Rectal smooth muscle tissue (tissue), 1 donor: ENCODE measurements around the gene ERBB2.
A peak's percentile ranks its signal among the peaks of the same experiment; 100 is the strongest.
"Not testable (repeated sequence)": the region's sequence is repeated elsewhere in the genome, so short reads cannot be mapped to it uniquely, and the experiment has no call there.

Experiments used
- H3K27ac ChIP-seq: one replicate; pipeline ENCODE4 v1.7.0; 2013; ENCODE audit warnings: low read depth, low read length, inconsistent platforms
- H3K27me3 ChIP-seq: one replicate; pipeline ENCODE4 v1.7.0; 2013; ENCODE audit warnings: low read length; ENCODE audit not compliant: control insufficient read depth, insufficient read depth
- H3K36me3 ChIP-seq: one replicate; pipeline ENCODE4 v1.7.0; 2013; ENCODE audit warnings: low read length; ENCODE audit not compliant: control insufficient read depth, insufficient read depth
- H3K4me1 ChIP-seq: one replicate; pipeline ENCODE4 v1.7.0; 2013; ENCODE audit warnings: low read length; ENCODE audit not compliant: control insufficient read depth, insufficient read depth
- H3K4me3 ChIP-seq: one replicate; pipeline ENCODE4 v1.7.0; 2013; ENCODE audit warnings: low read length
- H3K9ac ChIP-seq: one replicate; pipeline ENCODE4 v1.7.0; 2013; ENCODE audit warnings: low read length

ERBB2 gene

DNA sequence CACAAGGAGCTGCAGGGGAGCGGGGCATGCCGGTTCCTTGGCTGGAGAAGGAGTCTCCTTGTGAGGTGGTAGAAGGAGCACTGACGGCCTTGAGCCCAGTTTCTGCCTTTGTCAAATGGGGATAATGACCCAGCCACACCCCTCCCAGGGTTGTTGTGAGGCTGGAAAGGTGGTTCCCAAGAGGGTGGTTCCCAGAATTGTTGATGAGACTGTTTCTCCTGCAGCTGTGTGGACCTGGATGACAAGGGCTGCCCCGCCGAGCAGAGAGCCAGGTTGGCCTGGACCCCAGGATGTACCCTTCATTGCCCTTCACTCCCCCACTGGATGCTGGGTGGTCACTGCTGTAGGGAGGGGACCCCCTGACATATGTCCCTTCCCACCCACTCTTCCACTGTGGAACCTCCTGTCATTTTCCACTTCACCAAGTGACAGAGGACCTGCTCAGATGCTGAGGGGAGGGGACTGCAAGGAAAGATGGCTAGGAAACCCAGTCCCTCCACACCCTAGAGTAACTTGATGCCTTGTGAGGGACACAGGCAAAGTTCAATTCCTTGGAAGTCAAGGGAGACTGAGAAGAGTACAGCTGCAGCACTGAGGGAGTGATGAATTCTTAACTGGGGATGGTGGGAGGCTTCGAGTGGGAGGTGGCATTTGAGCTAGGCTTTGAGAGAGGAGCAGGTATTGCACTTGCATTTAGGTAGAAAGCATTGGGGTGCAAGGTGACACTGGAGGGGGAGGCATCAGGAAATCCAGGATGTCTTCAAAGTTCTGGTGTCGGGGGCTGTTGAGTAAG, 19.9 kb downstream of the ERBB2 start:
- Histone ChIP-seq H3K9ac (no peak overlapping the region), H3K4me1 (no peaks in the 10 kb centered on the region), H3K27ac (no peak overlapping the region), H3K4me3 (no peak overlapping the region), H3K27me3 (no peaks in the 10 kb centered on the region), H3K36me3 (peaks cover 30% of the 10 kb centered on the region)

DNA sequence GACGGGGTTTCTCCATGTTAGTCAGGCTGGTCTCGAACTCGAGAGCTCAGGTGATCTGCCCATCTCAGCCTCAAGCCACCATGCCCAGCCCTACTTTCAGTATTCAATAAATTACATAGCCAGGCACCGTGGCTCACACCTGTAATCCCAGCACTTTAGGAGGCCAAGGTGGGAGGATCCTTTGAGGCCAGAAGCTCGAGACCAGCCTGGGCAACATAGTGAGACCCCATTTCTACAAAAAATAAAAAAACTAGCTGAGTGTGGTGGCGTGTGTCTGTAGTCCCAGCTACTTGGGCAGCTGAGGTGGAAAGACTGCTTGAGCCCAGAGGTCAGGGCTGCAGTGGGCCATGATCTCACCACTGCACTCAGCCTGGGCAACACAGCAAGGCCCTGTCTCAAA, 22.2 kb downstream of the ERBB2 start:
- H3K36me3 ChIP-seq, result peaks cover 29% of the 10 kb centered on the region

DNA sequence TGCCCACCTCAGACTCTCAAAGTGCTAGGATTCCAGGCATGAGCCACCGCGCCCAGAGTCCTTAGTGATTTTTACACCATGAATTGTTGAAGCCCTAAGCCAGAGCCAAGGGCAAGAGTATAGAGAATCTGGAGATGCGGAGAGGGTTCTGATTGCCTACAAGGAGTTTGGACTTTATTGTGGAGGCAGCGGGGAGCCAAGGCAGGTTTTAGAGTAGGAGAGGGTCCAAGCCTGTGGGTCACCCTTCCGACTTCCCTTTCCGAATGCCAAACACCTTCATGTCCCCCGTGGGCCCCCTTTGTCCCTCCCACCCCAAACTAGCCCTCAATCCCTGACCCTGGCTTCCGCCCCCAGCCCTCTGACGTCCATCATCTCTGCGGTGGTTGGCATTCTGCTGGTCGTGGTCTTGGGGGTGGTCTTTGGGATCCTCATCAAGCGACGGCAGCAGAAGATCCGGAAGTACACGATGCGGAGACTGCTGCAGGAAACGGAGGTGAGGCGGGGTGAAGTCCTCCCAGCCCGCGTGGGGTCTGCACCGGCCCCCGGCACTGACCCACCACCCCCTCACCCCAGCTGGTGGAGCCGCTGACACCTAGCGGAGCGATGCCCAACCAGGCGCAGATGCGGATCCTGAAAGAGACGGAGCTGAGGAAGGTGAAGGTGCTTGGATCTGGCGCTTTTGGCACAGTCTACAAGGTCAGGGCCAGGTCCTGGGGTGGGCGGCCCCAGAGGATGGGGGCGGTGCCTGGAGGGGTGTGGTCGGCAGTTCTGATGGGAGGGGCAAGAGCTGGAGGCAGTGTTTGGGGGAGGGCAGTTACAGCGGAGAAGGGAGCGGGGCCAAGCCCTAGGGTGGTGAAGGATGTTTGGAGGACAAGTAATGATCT, 23.3 kb downstream of the ERBB2 start:
- H3K4me1 ChIP-seq, result no peaks in the 10 kb centered on the region
- peaks cover 33% of the 10 kb centered on the region for H3K36me3 ChIP-seq
- no peak overlapping the region for H3K9ac ChIP-seq
- H3K27me3 ChIP-seq, result no peaks in the 10 kb centered on the region
- H3K27ac ChIP-seq, result no peak overlapping the region
- no peak overlapping the region for H3K4me3 ChIP-seq

More for the DNA sequence above, 22.2 kb downstream of the ERBB2 start:
- no peak overlapping the region for H3K27ac ChIP-seq
- H3K4me3 ChIP-seq, result no peak overlapping the region
- no peaks in the 10 kb centered on the region for H3K4me1 ChIP-seq
- no peaks in the 10 kb centered on the region for H3K27me3 ChIP-seq
- H3K9ac ChIP-seq, result no peak overlapping the region

DNA sequence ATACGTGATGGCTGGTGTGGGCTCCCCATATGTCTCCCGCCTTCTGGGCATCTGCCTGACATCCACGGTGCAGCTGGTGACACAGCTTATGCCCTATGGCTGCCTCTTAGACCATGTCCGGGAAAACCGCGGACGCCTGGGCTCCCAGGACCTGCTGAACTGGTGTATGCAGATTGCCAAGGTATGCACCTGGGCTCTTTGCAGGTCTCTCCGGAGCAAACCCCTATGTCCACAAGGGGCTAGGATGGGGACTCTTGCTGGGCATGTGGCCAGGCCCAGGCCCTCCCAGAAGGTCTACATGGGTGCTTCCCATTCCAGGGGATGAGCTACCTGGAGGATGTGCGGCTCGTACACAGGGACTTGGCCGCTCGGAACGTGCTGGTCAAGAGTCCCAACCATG, 24.9 kb downstream of the ERBB2 start:
- H3K4me1 ChIP-seq, result peaks cover 2% of the 10 kb centered on the region
- H3K4me3 ChIP-seq, result no peak overlapping the region
- H3K27ac ChIP-seq, result no peak overlapping the region
- no peaks in the 10 kb centered on the region for H3K27me3 ChIP-seq
- no peak overlapping the region for H3K9ac ChIP-seq
- H3K36me3 ChIP-seq, result peaks cover 30% of the 10 kb centered on the region

DNA sequence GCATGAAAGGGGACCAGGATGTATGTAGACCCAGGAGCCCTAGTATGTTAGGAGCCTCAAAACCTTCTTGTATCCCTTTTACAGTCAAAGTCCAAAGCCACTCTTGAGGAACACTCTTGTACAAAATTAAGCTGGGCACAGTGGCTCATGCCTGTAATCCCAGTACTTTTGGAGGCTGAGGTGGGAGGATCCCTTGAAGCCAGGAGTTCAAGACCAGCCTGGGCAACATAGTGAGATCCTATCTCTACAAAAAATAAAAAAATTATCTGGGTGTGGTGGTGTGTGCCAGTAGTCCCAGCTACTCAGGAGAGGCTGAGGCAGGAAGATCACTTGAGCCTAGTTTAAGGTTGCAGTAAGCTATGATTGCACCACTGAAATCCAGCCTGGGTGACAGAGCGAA, 26.1 kb downstream of the ERBB2 start:
- H3K4me1 ChIP-seq, H3K27me3 ChIP-seq, H3K4me3 ChIP-seq, H3K27ac ChIP-seq, H3K9ac ChIP-seq: not testable (repeated sequence)
- H3K36me3 ChIP-seq, result peaks cover 28% of the 10 kb centered on the region

DNA sequence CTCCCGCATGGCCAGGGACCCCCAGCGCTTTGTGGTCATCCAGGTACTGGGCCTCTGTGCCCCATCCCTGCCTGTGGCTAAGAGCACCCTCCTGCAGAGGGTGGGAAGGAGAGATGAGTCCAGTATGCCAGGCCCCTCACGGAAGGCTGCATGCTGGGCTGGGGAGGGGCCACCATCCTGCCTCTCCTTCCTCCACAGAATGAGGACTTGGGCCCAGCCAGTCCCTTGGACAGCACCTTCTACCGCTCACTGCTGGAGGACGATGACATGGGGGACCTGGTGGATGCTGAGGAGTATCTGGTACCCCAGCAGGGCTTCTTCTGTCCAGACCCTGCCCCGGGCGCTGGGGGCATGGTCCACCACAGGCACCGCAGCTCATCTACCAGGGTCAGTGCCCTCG, 26.8 kb downstream of the ERBB2 start:
- Histone ChIP-seq H3K27ac (no peak overlapping the region), H3K27me3 (no peaks in the 10 kb centered on the region), H3K36me3 (peaks cover 27% of the 10 kb centered on the region)

DNA sequence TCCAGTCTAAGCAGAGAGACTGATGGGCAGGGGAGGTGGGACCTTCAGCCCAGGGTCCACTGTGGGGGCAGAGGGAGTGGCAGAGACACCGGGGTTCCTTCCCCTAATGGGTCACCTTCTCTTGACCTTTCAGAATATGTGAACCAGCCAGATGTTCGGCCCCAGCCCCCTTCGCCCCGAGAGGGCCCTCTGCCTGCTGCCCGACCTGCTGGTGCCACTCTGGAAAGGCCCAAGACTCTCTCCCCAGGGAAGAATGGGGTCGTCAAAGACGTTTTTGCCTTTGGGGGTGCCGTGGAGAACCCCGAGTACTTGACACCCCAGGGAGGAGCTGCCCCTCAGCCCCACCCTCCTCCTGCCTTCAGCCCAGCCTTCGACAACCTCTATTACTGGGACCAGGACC, 27.7 kb downstream of the ERBB2 start:
- H3K27ac ChIP-seq, result no peak overlapping the region
- no peak overlapping the region for H3K4me3 ChIP-seq
- H3K9ac ChIP-seq, result no peak overlapping the region
- H3K36me3 ChIP-seq, result peaks cover 25% of the 10 kb centered on the region
- no peaks in the 10 kb centered on the region for H3K27me3 ChIP-seq
- H3K4me1 ChIP-seq, result peaks cover 5% of the 10 kb centered on the region

More for the DNA sequence above, 26.8 kb downstream of the ERBB2 start:
- Histone ChIP-seq H3K9ac (no peak overlapping the region), H3K4me3 (no peak overlapping the region), H3K4me1 (peaks cover 5% of the 10 kb centered on the region)

DNA sequence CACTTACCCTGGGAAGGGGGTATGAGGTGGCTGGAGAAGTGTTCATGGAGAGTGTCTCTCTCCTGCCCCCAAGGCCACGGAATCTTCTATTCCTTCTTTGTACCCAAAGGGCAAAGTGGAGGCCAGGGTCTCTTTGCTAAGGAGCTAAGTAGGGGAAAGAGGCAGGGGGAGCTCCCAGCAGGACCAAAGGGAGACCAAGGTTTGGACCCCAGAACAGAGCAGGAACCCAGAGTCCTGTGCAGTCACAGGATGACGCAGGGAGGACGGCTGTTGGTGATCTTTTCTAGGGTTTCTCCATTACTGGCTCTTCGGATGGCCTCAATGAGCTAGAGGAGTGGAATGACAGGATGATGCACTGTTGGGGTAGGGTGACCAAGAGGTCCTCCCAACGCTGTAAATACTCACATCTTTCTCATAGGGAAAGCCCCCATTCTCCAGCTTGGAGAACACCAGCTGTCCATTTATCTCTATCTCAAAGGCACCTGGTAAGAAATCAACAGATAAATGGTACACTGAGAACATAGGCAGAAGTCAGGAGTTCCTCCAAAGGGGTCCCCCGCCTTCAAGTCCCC, 29.5 kb downstream of the ERBB2 start:
- no peak overlapping the region for H3K27ac ChIP-seq
- H3K9ac ChIP-seq, result peak overlapping the region; percentile 81

DNA sequence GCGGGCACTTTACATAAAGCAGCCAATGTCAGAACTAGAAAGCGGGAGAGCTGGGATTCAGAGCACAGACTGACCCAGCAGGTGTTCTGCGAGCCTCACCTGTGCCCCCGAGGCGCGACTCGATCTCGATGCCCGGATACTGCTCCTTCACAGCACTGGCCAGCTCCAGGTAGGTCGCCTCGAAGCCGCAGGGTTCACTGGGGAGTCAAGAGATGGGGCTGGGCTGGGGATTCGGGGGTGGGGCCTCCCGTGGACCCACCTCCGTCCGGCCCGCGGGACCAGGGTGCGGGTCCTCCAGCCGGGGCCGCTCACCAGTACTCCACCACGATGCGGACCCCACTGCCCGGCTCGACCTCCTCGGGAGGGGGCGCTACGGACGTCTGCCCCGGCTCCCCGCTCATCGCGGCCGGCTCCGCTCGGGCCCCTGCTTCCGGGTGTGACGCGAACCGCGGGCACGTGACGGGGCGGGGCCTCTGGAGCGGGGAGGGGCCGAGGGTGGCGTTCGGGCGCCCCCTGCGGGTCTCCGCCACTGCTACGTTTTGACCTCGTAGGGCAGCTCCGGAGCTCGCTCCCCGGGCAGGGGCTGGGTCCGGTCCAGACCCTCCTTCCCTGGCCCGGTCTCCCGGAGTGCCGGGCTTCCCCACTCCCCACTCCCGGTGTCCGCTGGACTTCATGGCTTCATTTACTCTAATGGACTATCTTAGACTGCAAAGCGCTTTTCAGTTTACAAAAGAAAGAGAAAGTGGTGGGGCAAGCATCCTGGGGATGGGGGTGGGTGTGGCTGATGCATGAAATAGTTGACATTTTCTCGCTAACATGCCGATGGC, 30.4 kb downstream of the ERBB2 start, which contains the start of gene MIEN1:
Gene MIEN1 (minus strand): TSS at position 438 of the 827 bp plus-strand sequence. CDS start 37 bp downstream, at position 401.
- peaks cover 5% of the 10 kb centered on the region for H3K4me1 ChIP-seq
- H3K4me3 ChIP-seq, result peak within 1 kb of the TSS; percentile 83
- H3K27ac ChIP-seq, result peak within 1 kb of the TSS; percentile 84
- peak within 1 kb of the TSS; percentile 81 for H3K9ac ChIP-seq
- no peaks in the 10 kb centered on the region for H3K27me3 ChIP-seq
- H3K36me3 ChIP-seq, result peaks cover 13% of the 10 kb centered on the region

More for the DNA sequence above, 29.5 kb downstream of the ERBB2 start:
- Histone ChIP-seq H3K36me3 (peaks cover 22% of the 10 kb centered on the region), H3K4me3 (peak overlapping the region; percentile 83), H3K27me3 (no peaks in the 10 kb centered on the region), H3K4me1 (peaks cover 5% of the 10 kb centered on the region)

DNA sequence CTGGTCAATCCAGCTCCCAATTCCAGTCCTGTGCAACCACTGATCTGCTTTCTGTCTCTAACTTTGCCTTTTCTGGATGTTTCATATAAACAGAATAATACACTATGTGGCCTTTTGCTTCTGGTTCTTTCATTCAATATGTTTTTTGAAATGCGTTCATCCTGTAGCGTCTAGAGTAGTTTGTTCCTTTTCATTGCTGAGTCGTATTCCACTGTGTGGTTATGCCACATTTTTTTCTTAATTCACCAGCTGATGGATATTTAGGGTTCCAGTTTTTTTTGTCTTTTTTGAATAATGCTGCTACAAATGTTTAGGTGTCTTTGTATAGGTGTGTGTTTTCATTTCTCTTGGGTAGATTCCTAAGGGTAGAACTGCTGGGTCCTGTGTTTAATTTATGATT, 32.7 kb downstream of the ERBB2 start:
- Histone ChIP-seq H3K27me3 (peaks cover 3% of the 10 kb centered on the region), H3K36me3 (peaks cover under 1% of the 10 kb centered on the region), H3K4me3 (no peak overlapping the region), H3K9ac (no peak overlapping the region), H3K27ac (no peak overlapping the region), H3K4me1 (peaks cover 5% of the 10 kb centered on the region)

DNA sequence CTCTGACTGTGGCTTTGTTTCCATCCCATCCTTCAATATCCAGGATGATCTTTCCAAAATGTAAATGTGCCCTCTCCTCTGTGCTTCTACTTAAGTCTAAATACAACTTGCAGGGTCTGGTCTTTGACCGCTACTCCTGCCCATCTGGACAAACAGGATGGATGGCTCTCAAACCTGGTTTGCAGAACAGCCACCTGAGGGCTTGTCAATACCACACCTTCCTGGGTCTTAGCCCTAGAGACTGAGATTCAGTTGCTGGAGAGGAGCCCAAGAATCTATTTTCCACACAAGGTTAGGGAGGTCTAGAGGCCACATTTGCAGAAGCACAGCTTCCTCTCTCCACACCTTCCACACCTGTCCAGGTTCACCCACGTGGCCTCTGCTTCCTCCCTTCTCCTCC, 36.0 kb downstream of the ERBB2 start:
- Histone ChIP-seq H3K4me1 (no peaks in the 10 kb centered on the region), H3K27ac (no peak overlapping the region), H3K9ac (no peak overlapping the region), H3K36me3 (no peaks in the 10 kb centered on the region), H3K27me3 (peaks cover 14% of the 10 kb centered on the region), H3K4me3 (no peak overlapping the region)
